GM23338 (cell line): ENCODE data around the gene CHAT. TPM values are rescaled to one million over a fixed set of nuclear protein-coding genes. Genes with fewer than 3 reads are reported as not detected.

ENCODE experiments used
- ATAC-seq: fragments of 200-7000 bp; cut with Tn5 transposase; 3 replicates; pipeline ENCODE4 v1.9.1; 2020
- DNase-seq: peaks from one replicate; pipeline ENCODE4 v3.0.0-alpha.2; 2015; ENCODE audit warnings: low spot score
- H2AFZ ChIP-seq: fragments of 200-600 bp; sonication (generic); 2 replicates; pipeline ENCODE4 v1.8.0; 2016; ENCODE audit warnings: antibody characterized with exemption, mild to moderate bottlenecking, moderate library complexity
- H3F3A ChIP-seq: fragments of 200-600 bp; sonication (generic); replicated peaks from 2 replicates; pipeline ENCODE4 v1.8.0; 2017; ENCODE audit warnings: antibody characterized with exemption, mixed run types, low read depth
- H3K27ac ChIP-seq: fragments of 200-600 bp; sonication (generic); 2 replicates; pipeline ENCODE4 v1.6.1; 2016; ENCODE audit warnings: low read depth
- H3K27me3 ChIP-seq: fragments of 200-600 bp; sonication (generic); 2 replicates; pipeline ENCODE4 v1.8.0; 2016; ENCODE audit warnings: mild to moderate bottlenecking, mixed run types, moderate library complexity; ENCODE audit not compliant: insufficient read depth
- H3K36me3 ChIP-seq: fragments of 200-600 bp; sonication (generic); 2 replicates; pipeline ENCODE4 v1.8.0; 2016; ENCODE audit warnings: mild to moderate bottlenecking; ENCODE audit not compliant: insufficient read depth
- H3K4me1 ChIP-seq: fragments of 200-600 bp; sonication (generic); 2 replicates; pipeline ENCODE4 v1.8.0; 2016; ENCODE audit warnings: mild to moderate bottlenecking, moderate library complexity; ENCODE audit not compliant: insufficient read depth
- H3K4me2 ChIP-seq: fragments of 200-600 bp; sonication (generic); 2 replicates; pipeline ENCODE4 v1.7.1; 2017; ENCODE audit warnings: mixed run types
- H3K4me3 ChIP-seq: fragments of 200-600 bp; sonication (generic); 2 replicates; pipeline ENCODE4 v1.6.1; 2016; ENCODE audit warnings: mixed run types
- H3K79me2 ChIP-seq: fragments of 200-600 bp; sonication (generic); replicated peaks from 2 replicates; pipeline ENCODE4 v1.8.0; 2017; ENCODE audit warnings: mild to moderate bottlenecking; ENCODE audit not compliant: insufficient read depth
- H3K9me2 ChIP-seq: fragments of 200-600 bp; sonication (generic); 2 replicates; pipeline ENCODE4 v1.8.0; 2017; ENCODE audit not compliant: insufficient read depth
- H4K20me1 ChIP-seq: fragments of 200-600 bp; sonication (generic); replicated peaks from 2 replicates; pipeline ENCODE4 v1.8.0; 2017; ENCODE audit warnings: mild to moderate bottlenecking; ENCODE audit not compliant: insufficient read depth
- H3K27ac Mint-ChIP-seq: 2 replicates; pipeline ENCODE4 v1.8.0; 2020; ENCODE audit warnings: inconsistent platforms, mild to moderate bottlenecking, moderate library complexity, mixed read lengths
- H3K27me3 Mint-ChIP-seq: 3 replicates; pipeline ENCODE4 v1.8.0; 2022; ENCODE audit warnings: low read depth, mild to moderate bottlenecking, moderate library complexity, mixed read lengths, inconsistent platforms; ENCODE audit not compliant: insufficient read depth, poor library complexity
- H3K36me3 Mint-ChIP-seq: 3 replicates; pipeline ENCODE4 v1.8.0; 2021; ENCODE audit warnings: low read depth, mild to moderate bottlenecking, inconsistent platforms, moderate library complexity, mixed read lengths
- H3K4me1 Mint-ChIP-seq: 3 replicates; pipeline ENCODE4 v1.8.0; 2020; ENCODE audit warnings: mild to moderate bottlenecking, inconsistent platforms, mixed read lengths
- H3K4me3 Mint-ChIP-seq: 3 replicates; pipeline ENCODE4 v1.8.0; 2021; ENCODE audit warnings: moderate library complexity, mild to moderate bottlenecking, inconsistent platforms, mixed read lengths
- H3K9me3 Mint-ChIP-seq: 3 replicates; pipeline ENCODE4 v1.8.0; 2020; ENCODE audit warnings: moderate library complexity, mild to moderate bottlenecking, inconsistent platforms, mixed read lengths
- CREB1 ChIP-seq: fragments of 250-450 bp; sonication (Bioruptor Pico); IDR thresholded peaks from 2 replicates; pipeline ENCODE4 v1.5.0; 2020; ENCODE audit warnings: low read depth, mild to moderate bottlenecking, moderate library complexity
- CTCF ChIP-seq, 2 experiments: fragments of 200-600 bp in 1 of 2; sonication (generic) in 1 of 2; conservative IDR thresholded peaks; 2 replicates each; pipeline versions ENCODE4 v1.5.1 to v1.6.1; 2016 to 2017; ENCODE audit warnings: antibody characterized with exemption in 2 of 2, low read depth in 2 of 2, mild to moderate bottlenecking in 2 of 2, moderate library complexity in 1 of 2
- ETS1 ChIP-seq: IDR thresholded peaks from 2 replicates; pipeline ENCODE4 v1.6.1; 2016; ENCODE audit warnings: antibody characterized with exemption
- EZH2 ChIP-seq: fragments of 200-600 bp; sonication (generic); IDR thresholded peaks from one replicate; pipeline ENCODE4 v1.8.0; 2017; ENCODE audit warnings: antibody characterized with exemption, mild to moderate bottlenecking, low read depth; ENCODE audit not compliant: unreplicated experiment
- JUNB ChIP-seq: IDR thresholded peaks from one replicate; pipeline ENCODE4 v1.6.1; 2016; ENCODE audit warnings: antibody characterized with exemption; ENCODE audit not compliant: unreplicated experiment
- NANOG ChIP-seq: IDR thresholded peaks from 2 replicates; pipeline ENCODE4 v1.6.1; 2016; ENCODE audit warnings: antibody characterized with exemption, borderline replicate concordance
- POLR2AphosphoS5 ChIP-seq: IDR thresholded peaks from 2 replicates; pipeline ENCODE4 v1.6.1; 2016; ENCODE audit warnings: antibody characterized with exemption, low read depth
- REST ChIP-seq: IDR thresholded peaks from one replicate; pipeline ENCODE4 v1.6.1; 2018; ENCODE audit warnings: antibody characterized with exemption; ENCODE audit not compliant: unreplicated experiment
- STAT1 ChIP-seq: IDR thresholded peaks from one replicate; pipeline ENCODE4 v1.6.1; 2016; ENCODE audit warnings: antibody characterized with exemption; ENCODE audit not compliant: unreplicated experiment
- ZNF114 ChIP-seq: fragments of 250-450 bp; sonication (Bioruptor Pico); IDR thresholded peaks from 2 replicates; pipeline ENCODE4 v1.5.0; 2020; ENCODE audit warnings: mild to moderate bottlenecking, moderate library complexity
- ZNF331 ChIP-seq: fragments of 250-450 bp; sonication (Bioruptor Pico); IDR thresholded peaks from 2 replicates; pipeline ENCODE4 v1.5.0; 2020; ENCODE audit warnings: low read depth, mild to moderate bottlenecking, moderate library complexity
- polyA plus RNA-seq: library from polyadenylated mRNA; unstranded; fragments of >200 nt; fragmentation: Nextera tagmentation; extraction: Ambion mirVana; gene quantifications from 2 replicates; pipeline ENCODE4 v1.2.1, GENCODE V29; 2016
- total RNA-seq: library from RNA; depleted of rRNA; stranded (reverse); fragments of >200 nt; shearing (Covaris generic); gene quantifications from 2 replicates; pipeline ENCODE4 v1.2.3, GENCODE V29; 2014

The CHAT gene
- total and polyA plus RNA-seq, 2 experiments from 2014 or later, result not detected

GRCh38 chr10:49700211-49700610, 86.4 kb downstream of the CHAT start (continued):
- TF ChIP-seq CTCF (conservative IDR thresholded peaks at IDR 0.05; ENCODE audit: low read depth in 2 of 2), result no peak
- TF ChIP-seq CREB1, result no peak
- no peak for TF ChIP-seq ETS1
- no peak for TF ChIP-seq STAT1
- TF ChIP-seq EZH2, result no peak
- TF ChIP-seq JUNB, result no peak

GRCh38 chr10:49700997-49701396, 87.2 kb downstream of the CHAT start:
- Histone ChIP-seq H3F3A (no peaks in the 10 kb centered on the region), H3K9me2 (no peaks in the 10 kb centered on the region), H3K4me1 (peaks cover 5% of the 10 kb centered on the region; the same call in 1 of the 2 replicates), H3K27me3 (peaks cover 19% of the 10 kb centered on the region), H3K4me2 (peak overlapping the region; percentile 2; the same call in 1 of the 2 replicates), H2AFZ (no peak overlapping the region), H4K20me1 (no peaks in the 10 kb centered on the region), H3K79me2 (no peaks in the 10 kb centered on the region), H3K4me3 (no peak overlapping the region), H3K27ac (no peak overlapping the region), H3K36me3 (no peaks in the 10 kb centered on the region)
- Mint-ChIP-seq H3K27me3 (peaks cover 26% of the 10 kb centered on the region), H3K9me3 (peaks cover 13% of the 10 kb centered on the region), H3K4me3 (no peak overlapping the region), H3K4me1 (peaks cover 10% of the 10 kb centered on the region), H3K27ac (no peak overlapping the region), H3K36me3 (no peaks in the 10 kb centered on the region; the same call in 2 of the 3 replicates)
- peak; percentile 98 for ATAC-seq
- DNase-seq, result peak; percentile 80
- TF ChIP-seq JUNB (no peak), CTCF (conservative IDR thresholded peaks at IDR 0.05; ENCODE audit: low read depth in 2 of 2) (peak; percentile 40 to 67)

GRCh38 chr10:49707585-49707984, 93.7 kb downstream of the CHAT start:
- no peaks in the 10 kb centered on the region for H3K4me1 ChIP-seq
- Mint-ChIP-seq H3K27me3 (peaks cover 4% of the 10 kb centered on the region), H3K27ac (no peak overlapping the region), H3K4me1 (no peaks in the 10 kb centered on the region), H3K36me3 (no peaks in the 10 kb centered on the region; the same call in 2 of the 3 replicates), H3K9me3 (peaks cover 13% of the 10 kb centered on the region), H3K4me3 (no peak overlapping the region)
- no peaks in the 10 kb centered on the region for H3K36me3 ChIP-seq
- H3K27me3 ChIP-seq, result no peaks in the 10 kb centered on the region
- ATAC-seq (no peak), DNase-seq (no peak)
- H3K4me2 ChIP-seq, result no peak overlapping the region
- H3K4me3 ChIP-seq, result no peak overlapping the region
- H3K27ac ChIP-seq, result no peak overlapping the region
- H3F3A ChIP-seq, result no peaks in the 10 kb centered on the region
- 0 out of 2 replicates have a peak, but pooled peaks cover 6% of the 10 kb centered on the region for H3K9me2 ChIP-seq
- H2AFZ ChIP-seq, result no peak overlapping the region
- H4K20me1 ChIP-seq, result no peaks in the 10 kb centered on the region
- no peaks in the 10 kb centered on the region for H3K79me2 ChIP-seq
- TF ChIP-seq ZNF331 (no peak), ZNF114 (no peak), CREB1 (no peak), STAT1 (no peak), POLR2AphosphoS5 (no peak), JUNB (no peak), NANOG (no peak), REST (no peak)
